HK-2 (cell line): Measurements from ENCODE around the gene GARIN5B.

Source experiments
- DNase-seq: peaks from one replicate; pipeline ENCODE4 v3.0.0-alpha.2; 2018; ENCODE audit not compliant: unreplicated experiment

Gene GARIN5B

DNA sequence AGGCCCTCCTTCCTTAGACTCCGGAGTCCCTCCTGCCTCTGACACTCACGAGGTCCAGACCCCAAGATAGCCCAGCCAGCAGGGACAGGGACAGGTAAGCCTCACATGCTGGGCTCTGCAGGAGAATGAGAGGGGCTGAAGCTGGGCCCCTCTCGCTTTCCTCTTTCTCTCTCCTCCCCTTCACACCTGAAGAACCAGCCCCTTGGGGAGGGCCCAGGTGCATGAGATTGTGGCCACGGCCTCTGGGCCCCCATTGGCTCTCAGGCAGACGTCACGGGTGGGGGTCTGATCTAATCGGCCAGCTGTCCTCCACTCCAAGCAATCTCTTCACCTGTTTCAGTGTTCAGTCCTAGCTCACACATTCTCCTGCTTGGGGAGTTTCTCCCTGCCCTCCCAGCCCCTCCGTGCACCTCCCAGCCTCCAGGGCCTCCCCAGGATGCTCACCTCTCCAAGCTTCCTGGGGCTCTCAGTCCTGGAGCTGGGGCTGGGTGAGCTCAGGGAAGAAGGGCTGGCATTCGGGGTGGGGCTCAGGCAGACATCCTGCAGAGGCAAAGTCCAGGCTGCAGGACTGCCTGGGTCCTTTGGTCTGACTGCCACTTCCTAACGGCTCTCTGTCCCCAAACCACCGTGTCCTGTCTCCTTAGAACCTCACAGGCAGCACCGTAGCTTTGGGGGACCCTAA is 40.7 kb downstream of the GARIN5B start:
- no peak for DNase-seq

DNA sequence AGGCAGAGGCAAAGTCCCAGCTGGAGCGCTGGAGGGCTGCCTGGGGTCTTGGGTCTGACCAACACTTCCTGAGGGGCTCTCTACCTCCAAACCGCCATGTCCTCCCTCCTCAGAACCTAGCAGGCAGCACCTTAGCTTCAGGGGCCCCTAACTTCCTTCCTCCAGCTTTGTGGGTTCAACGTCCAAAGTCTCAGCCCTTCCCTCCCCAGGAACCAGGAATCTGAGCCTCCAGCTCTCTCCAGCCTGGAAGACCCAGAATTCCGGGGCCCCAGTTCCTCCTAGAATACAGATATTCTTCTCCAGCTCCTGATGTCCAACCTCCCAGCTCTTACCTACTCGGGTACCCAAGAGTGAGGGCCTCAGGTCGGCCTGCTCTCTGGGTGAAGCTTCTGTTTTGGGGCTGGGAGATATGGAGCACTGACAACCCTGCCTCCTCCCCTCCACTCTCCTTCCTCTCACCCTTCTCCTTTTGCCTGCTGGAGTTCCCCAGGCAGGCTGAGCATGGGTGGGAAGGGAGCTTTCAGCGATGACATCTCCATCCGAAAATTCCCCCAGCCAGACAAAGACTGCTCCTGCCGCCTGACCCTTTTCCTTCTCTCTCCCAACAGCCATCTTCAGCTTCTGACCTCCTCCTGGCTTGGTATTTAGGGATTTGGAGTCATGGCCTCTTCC is 41.5 kb downstream of the GARIN5B start:
- DNase-seq: no peak

DNA sequence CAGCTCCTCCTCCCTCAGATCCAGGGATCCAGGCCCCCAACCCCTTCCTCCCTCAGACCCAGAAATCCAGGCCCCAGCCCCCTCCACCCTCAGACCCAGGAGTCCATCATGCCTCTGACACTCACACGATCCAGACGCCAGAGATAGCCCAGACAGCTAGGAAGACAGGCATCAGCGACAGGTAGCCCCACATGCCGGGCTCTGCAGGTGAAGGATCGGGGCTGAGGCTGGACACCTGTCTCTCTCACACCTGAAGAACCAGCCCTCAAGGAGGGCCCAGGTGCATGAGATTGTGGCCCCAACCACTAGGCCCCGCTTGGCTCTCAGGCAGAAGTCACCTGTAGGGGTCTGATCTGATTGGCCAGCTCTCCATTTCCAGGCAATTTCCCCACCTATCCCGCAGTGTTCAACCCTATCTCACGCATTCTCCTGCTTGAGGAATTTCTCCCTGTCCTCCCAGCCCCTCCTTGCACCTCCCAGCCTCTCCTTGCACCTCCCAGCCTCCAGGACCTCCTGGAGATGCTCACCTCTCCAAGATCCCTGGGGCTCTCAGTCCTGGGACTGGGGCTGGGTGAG is 42.1 kb downstream of the GARIN5B start:
- DNase-seq: no peak

DNA sequence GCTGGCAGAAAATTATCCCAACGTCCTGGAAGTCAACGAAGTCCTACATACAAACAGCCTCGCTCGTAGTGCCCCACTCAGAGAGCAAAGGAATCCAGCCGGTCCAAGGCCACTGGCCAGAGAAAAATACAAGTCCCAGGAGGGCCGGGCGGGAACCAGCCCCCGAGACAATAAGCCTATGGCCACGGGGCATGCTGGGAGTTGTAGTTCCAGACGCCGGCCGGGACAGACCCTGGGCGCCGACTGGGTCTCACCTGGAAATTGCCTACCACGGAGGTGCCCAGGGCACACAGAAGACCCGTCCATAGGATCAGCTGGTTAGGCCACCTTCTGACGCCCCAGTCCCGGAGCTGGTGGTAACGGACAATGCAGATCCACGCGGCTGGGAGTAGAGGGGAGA is 43.3 kb downstream of the GARIN5B start:
- no peak for DNase-seq

- DNase-seq: no peak
Measured at GRCh38 chr19:55316646-55317045, 46.4 kb downstream of the GARIN5B start.

DNA sequence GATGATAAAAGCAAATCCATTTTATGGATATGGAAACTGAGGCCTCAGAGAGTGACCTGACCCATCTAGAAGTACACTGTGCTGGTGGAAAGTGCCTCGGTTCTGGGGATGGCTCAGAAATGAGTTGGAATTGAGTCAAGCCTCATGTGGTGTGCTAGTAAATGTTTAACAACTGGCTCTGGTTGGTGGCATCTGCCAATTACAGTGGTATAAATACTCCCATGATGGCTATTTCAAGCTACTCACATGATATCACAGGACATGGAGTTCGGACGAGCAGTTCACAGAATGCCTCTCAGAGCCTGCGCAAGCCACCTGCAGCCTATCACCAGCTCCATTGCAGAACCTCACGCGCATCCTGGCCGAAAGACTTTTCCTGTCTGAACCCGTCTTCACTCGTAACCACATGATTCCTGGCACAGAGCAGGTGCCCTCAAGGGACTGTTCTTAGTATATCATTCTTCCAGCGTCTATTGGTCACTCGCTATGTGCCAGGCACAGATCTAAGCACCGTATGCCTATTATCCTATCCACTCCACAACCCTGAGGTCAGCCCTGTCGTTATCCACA is 47.0 kb downstream of the GARIN5B start:
- no peak for DNase-seq

- no peak for DNase-seq
Measured at GRCh38 chr19:55314396-55314795, 48.7 kb downstream of the GARIN5B start.

- DNase-seq: no peak
Measured at GRCh38 chr19:55312621-55313512, 50.2 kb downstream of the GARIN5B start.

GRCh38 chr19:55311797-55312196 is 51.3 kb downstream of the GARIN5B start:
- no peak for DNase-seq

DNA sequence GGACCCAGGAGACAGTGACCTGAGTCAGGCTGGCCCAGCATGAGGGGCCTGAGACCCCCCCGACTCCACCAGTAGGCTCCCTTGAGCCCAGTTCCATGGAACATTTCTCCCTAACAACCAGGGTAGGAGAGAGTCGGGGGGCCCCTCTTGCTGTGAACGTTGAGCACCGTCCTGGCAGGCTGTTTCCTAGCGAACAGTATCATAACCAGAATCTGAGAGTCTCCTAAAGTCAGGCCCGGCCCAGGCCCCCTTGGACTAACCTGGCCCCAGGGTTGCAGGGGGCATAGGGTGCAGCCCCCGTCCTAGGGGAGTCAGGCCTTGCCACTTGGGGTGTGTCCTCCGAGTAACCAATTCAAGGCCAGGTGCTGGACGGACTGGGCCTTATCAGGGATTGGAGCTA is 51.7 kb downstream of the GARIN5B start:
- DNase-seq: no peak

DNA sequence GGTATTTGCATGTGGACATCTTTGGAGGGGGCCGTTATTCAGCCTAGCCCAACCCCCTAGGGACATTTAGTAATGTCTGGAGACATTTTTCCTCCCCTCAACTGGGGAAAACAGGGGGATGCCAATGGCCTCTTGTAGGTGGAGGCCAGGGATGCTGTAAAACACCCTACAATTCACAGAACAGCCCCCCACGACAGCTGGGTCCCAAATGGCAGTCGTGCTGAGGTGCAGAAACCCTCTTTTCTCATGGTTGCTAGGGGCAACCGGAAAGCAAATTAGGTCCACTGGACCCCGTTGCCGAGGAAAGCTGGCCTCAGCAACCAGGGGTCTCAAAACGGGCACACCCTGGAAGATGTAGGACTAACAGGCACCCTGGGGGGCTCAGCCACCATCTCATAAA is 52.6 kb downstream of the GARIN5B start:
- DNase-seq: no peak

DNA sequence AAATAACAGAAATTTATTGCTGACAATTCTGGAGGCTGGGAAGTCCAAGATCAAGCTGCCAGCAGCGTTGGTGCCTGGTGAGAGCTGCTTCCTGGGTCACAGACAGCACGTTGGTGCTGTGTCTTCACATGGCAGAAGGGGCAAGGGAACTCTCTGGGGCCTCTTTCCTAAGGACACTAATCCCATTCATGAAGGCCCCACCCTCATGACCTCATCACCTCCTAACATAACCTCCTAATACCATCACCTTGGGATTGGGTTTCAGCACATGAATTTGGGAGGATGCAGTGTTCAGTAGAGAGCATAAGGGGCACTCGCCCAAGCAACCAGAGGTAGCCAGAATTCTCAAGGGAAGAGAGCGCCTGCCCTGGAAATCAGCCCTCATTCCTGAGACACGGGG is 53.6 kb downstream of the GARIN5B start:
- DNase-seq: no peak

GRCh38 chr19:55308281-55308680 is 54.8 kb downstream of the GARIN5B start:
- DNase-seq: no peak

GRCh38 chr19:55306712-55307111 is 56.3 kb downstream of the GARIN5B start:
- no peak for DNase-seq

GRCh38 chr19:55305983-55306562 is 57.0 kb downstream of the GARIN5B start:
- DNase-seq: peak; percentile 30

DNA sequence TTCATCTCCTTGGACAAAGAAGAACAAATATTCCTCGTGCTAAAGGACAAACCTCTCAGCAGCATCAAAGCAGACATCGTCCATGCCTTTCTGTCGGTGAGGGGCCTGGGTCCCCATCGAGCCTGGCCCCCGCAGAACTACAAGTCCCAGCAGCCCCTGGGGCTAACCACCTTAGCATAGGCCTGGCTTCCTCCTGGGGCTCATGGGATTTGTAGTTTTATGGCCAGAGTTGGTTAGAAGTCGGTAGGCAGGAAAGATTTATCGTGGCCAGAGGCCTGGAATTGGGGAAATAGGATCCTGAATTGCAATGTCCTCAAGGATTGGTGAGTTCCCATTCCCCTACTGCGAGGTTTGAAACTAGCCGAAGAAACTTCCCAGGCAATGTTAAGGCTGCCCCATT is 57.6 kb downstream of the GARIN5B start:
- DNase-seq: peak; percentile 40

- DNase-seq: no peak
Measured at GRCh38 chr19:55304980-55305379, 58.1 kb downstream of the GARIN5B start.
